Suprapubic skin (tissue), 4 donors: ENCODE results near the gene MINDY4. TPM values are rescaled to one million over a fixed set of nuclear protein-coding genes. Genes with fewer than 3 reads are reported as not detected.
A peak's percentile ranks its signal among the peaks of the same experiment; 100 is the strongest.

ENCODE experiments used
- DNase-seq, 2 donors: peaks; one replicate each; pipeline ENCODE4 v3.0.0-alpha.2; 2019; ENCODE audit warnings: low spot score in 2 of 2
- H3K27ac ChIP-seq: fragments of 200-600 bp; sonication (generic); one replicate; pipeline ENCODE4 v1.5.1; 2019
- H3K27me3 ChIP-seq: fragments of 200-600 bp; sonication (generic); one replicate; pipeline ENCODE4 v1.5.1; 2019
- H3K36me3 ChIP-seq: fragments of 200-600 bp; sonication (generic); one replicate; pipeline ENCODE4 v1.5.1; 2019
- H3K4me1 ChIP-seq: fragments of 200-600 bp; sonication (generic); one replicate; pipeline ENCODE4 v1.5.1; 2019
- H3K4me3 ChIP-seq: fragments of 200-600 bp; sonication (generic); one replicate; pipeline ENCODE4 v1.5.1; 2019; ENCODE audit warnings: mild to moderate bottlenecking
- H3K9me3 ChIP-seq: fragments of 200-600 bp; sonication (generic); one replicate; pipeline ENCODE4 v1.5.1; 2019
- EP300 ChIP-seq: sonication (generic); formaldehyde crosslinking; IDR thresholded peaks from one replicate; pipeline ENCODE4 v1.6.1; 2017; ENCODE audit warnings: antibody characterized with exemption
- POLR2A ChIP-seq, 2 donors: fragments of 450-650 bp; IDR thresholded peaks; one replicate each; pipeline ENCODE4 v1.6.1; 2017; ENCODE audit warnings: antibody characterized with exemption in 2 of 2, mild to moderate bottlenecking in 2 of 2, moderate library complexity in 2 of 2
- POLR2AphosphoS5 ChIP-seq, 3 donors: sonication (generic); formaldehyde crosslinking; IDR thresholded peaks; one replicate each; pipeline ENCODE4 v1.6.1; 2017; ENCODE audit warnings: antibody characterized with exemption in 3 of 3
- WGBS: methylation state at CpG from one replicate; pipeline ENCODE4 v1.1.5; 2018; 5-methylcytosine and 5-hydroxymethylcytosine counted together
- total RNA-seq, 4 donors: library from RNA; depleted of rRNA; stranded (reverse); fragments of >200 nt; gene quantifications; one replicate each; pipeline ENCODE4 v1.1.0, GENCODE V29; 2016
- TF ChIP-seq, protein P1 (sequence below), 2 donors: fragments of 200-600 bp in 1 of 2; fragments of 450-650 bp in 1 of 2; sonication (generic) in 1 of 2; IDR thresholded peaks; one replicate each; pipeline ENCODE4 v1.5.1; 2016 to 2019; ENCODE audit warnings: antibody characterized with exemption in 2 of 2, mild to moderate bottlenecking in 1 of 2, moderate library complexity in 1 of 2

MINDY4 gene
- total RNA-seq, 4 donors from 2014 or later, result 4.6 to 10.5 (median 6.1) TPM

DNA sequence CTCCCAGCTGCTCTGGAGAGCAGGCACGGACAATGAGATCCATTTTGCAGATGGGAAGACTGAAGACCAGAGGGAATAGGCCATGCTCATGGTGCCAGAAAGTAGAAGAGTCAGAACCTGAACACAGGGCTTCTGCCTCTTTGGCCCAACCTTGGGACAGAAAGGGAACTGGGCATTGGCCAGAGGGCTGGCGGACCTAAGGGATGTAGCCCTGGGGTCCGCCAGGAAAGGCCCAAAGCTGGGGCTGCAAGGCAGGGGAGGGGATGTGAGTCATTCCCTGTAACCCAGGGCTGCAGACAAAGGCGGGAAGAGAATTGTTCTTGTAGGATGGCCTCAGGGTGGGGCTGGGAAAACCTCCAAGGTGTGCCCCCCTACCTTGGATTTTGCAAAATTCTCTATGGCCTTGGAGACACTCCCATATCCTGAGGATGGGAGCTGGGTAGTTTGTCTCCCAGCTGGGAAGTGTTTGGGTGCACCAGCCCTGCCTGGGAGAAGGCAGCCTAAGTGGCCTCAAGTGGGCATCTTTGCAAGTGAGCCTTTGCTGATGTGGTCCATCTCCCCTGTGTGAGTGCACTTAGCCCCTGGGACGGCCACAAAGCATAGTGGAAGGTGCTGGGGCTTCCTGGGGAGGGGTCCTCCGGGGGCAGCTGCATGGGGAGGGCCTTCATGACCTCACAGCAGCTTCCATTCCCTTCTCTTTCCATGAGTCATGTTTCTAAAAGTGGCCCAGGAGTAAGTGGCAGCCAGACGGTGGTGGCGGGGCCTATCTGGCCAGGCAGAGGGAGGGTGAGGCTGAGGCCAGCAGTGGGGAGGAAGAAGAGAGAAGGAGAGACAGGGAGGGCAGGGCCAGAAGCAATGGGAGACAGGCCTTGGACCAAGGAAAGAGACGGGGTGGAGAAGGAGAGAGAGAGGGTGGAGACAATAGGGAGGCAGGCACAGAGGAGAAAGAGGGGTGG, 149.6 kb downstream of the MINDY4 start:
- peak overlapping the region; percentile 30 for H3K27ac ChIP-seq
- DNase-seq, result peak; percentile 53 to 70
- WGBS, result 57% methylated on average over 9 of the region's 9 CpGs
- H3K4me3 ChIP-seq, result peak overlapping the region; percentile 3
- no peak for TF ChIP-seq EP300
- TF ChIP-seq, protein P1, sequence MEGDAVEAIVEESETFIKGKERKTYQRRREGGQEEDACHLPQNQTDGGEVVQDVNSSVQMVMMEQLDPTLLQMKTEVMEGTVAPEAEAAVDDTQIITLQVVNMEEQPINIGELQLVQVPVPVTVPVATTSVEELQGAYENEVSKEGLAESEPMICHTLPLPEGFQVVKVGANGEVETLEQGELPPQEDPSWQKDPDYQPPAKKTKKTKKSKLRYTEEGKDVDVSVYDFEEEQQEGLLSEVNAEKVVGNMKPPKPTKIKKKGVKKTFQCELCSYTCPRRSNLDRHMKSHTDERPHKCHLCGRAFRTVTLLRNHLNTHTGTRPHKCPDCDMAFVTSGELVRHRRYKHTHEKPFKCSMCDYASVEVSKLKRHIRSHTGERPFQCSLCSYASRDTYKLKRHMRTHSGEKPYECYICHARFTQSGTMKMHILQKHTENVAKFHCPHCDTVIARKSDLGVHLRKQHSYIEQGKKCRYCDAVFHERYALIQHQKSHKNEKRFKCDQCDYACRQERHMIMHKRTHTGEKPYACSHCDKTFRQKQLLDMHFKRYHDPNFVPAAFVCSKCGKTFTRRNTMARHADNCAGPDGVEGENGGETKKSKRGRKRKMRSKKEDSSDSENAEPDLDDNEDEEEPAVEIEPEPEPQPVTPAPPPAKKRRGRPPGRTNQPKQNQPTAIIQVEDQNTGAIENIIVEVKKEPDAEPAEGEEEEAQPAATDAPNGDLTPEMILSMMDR (IDR thresholded peaks at IDR 0.05), result no peak
- TF ChIP-seq POLR2AphosphoS5 (IDR thresholded peaks at IDR 0.05), result no peak
- TF ChIP-seq POLR2A (IDR thresholded peaks at IDR 0.05), result no peak
- no peaks in the 10 kb centered on the region for H3K27me3 ChIP-seq
- H3K36me3 ChIP-seq, result peaks cover 10% of the 10 kb centered on the region
- H3K9me3 ChIP-seq, result no peaks in the 10 kb centered on the region
- peaks cover 15% of the 10 kb centered on the region for H3K4me1 ChIP-seq

DNA sequence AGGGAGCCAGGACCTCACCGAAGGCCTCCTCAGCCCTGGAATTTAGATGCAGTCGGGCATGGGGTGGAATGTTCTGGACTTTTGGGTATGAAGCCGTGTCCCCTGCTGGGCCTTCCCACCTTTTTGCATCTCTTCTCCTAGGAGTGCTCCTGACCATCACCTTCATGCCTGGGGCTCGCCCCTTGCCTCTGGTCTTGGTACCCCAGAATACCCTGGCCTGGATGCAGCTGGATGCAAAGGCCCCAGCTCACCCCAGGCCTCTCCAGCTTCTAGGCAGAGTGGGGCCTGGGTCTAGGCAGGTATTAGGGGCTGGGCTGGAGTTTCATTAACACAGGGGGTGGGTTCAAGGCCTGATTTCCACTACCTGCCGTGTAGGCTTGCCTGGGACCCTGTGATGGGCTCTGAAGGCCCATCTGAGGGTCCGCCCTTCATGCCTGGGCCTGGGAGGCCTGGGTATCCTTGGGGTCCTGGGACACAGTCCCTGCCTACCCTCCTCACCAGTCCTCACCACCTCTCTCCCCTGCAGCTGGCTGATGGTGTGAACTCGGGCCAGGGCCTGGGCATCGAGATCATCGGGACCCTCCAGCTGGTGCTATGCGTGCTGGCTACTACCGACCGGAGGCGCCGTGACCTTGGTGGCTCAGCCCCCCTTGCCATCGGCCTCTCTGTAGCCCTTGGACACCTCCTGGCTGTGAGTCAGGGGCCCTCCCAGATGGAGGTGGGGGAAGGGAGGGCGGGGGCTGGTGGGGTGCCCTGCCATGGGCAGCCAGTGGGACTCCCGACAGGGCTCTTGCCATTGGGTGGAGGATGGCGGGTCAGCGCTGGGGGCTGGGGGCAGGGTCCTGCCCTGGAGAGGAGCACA, 150.6 kb downstream of the MINDY4 start:
- TF ChIP-seq POLR2A (IDR thresholded peaks at IDR 0.05) (no peak), EP300 (no peak), POLR2AphosphoS5 (IDR thresholded peaks at IDR 0.05) (no peak)
- TF ChIP-seq, protein P1 (IDR thresholded peaks at IDR 0.05), result no peak
- Histone ChIP-seq H3K9me3 (no peaks in the 10 kb centered on the region), H3K36me3 (peaks cover 10% of the 10 kb centered on the region), H3K4me3 (no peak overlapping the region), H3K4me1 (peaks cover 15% of the 10 kb centered on the region), H3K27ac (peak overlapping the region; percentile 30), H3K27me3 (no peaks in the 10 kb centered on the region)
- WGBS, result 87% methylated on average over 9 of the region's 19 CpGs
- DNase-seq, result peak; percentile 46 to 79

DNA sequence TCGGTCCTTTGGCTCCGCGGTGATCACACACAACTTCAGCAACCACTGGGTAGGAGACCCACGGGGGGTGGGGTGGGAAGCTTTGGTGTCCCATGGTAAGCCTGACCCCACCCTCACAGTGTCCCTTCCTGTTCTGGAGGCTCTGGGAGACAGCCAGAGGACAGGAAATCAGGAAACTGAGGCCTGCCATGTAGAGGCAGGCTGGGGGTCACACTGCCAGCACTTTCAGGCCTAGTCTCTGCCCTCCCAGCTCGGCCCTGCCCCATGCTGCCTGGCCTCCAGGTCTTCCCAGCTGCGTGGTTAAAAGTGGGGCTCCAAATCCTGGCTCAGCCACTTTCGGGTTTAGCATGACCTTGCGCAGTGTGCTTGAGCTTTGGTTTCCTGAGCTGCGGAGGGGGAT, 151.4 kb downstream of the MINDY4 start:
- no peaks in the 10 kb centered on the region for H3K27me3 ChIP-seq
- DNase-seq, result peak; percentile 39 to 70
- no peak overlapping the region for H3K27ac ChIP-seq
- WGBS, result 94% methylated on average over 7 of the region's 9 CpGs
- no peaks in the 10 kb centered on the region for H3K9me3 ChIP-seq
- TF ChIP-seq EP300 (no peak), POLR2A (IDR thresholded peaks at IDR 0.05) (no peak), POLR2AphosphoS5 (IDR thresholded peaks at IDR 0.05) (no peak)
- TF ChIP-seq, protein P1 (IDR thresholded peaks at IDR 0.05), result no peak
- H3K36me3 ChIP-seq, result peaks cover 10% of the 10 kb centered on the region
- H3K4me1 ChIP-seq, result peaks cover 15% of the 10 kb centered on the region
- no peak overlapping the region for H3K4me3 ChIP-seq

DNA sequence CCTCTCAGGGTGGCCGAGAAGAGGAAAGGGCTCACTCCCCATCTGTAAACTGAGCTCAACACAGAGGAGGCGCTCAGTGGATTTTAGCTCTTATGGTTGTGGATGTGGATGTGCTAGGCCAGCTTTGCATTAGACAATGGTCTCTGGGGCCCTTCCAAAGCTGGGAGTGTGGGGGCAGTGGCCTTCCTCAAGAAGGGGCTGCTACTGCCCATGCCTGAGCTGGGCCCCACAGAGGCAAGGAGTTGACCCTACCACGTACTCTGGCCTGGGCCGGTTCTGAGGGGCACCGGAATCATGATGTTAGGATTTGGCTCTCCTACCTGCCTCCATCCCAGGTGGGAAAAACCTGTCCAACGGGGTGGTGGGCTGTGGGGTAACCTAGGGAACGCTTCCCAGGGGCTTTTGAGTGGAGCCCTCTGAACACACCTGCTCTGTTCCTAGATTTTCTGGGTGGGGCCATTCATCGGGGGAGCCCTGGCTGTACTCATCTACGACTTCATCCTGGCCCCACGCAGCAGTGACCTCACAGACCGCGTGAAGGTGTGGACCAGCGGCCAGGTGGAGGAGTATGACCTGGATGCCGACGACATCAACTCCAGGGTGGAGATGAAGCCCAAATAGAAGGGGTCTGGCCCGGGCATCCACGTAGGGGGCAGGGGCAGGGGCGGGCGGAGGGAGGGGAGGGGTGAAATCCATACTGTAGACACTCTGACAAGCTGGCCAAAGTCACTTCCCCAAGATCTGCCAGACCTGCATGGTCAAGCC, 152.0 kb downstream of the MINDY4 start:
- Histone ChIP-seq H3K4me3 (no peak overlapping the region), H3K36me3 (peaks cover 10% of the 10 kb centered on the region), H3K27ac (no peak overlapping the region), H3K9me3 (no peaks in the 10 kb centered on the region), H3K4me1 (peaks cover 14% of the 10 kb centered on the region), H3K27me3 (no peaks in the 10 kb centered on the region)
- peak; percentile 49 to 72 for DNase-seq
- WGBS, result 91% methylated on average over 14 of the region's 19 CpGs
- no peak for TF ChIP-seq POLR2A (IDR thresholded peaks at IDR 0.05)

DNA sequence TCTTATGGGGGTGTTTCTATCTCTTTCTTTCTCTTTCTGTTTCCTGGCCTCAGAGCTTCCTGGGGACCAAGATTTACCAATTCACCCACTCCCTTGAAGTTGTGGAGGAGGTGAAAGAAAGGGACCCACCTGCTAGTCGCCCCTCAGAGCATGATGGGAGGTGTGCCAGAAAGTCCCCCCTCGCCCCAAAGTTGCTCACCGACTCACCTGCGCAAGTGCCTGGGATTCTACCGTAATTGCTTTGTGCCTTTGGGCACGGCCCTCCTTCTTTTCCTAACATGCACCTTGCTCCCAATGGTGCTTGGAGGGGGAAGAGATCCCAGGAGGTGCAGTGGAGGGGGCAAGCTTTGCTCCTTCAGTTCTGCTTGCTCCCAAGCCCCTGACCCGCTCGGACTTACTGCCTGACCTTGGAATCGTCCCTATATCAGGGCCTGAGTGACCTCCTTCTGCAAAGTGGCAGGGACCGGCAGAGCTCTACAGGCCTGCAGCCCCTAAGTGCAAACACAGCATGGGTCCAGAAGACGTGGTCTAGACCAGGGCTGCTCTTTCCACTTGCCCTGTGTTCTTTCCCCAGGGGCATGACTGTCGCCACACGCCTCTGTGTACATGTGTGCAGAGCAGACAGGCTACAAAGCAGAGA, 152.7 kb downstream of the MINDY4 start:
- peak; percentile 39 to 56 for DNase-seq
- peaks cover 11% of the 10 kb centered on the region for H3K4me1 ChIP-seq
- no peak overlapping the region for H3K4me3 ChIP-seq
- no peak overlapping the region for H3K27ac ChIP-seq
- 93% methylated on average over 6 of the region's 13 CpGs for WGBS
- H3K36me3 ChIP-seq, result peaks cover 10% of the 10 kb centered on the region
- no peaks in the 10 kb centered on the region for H3K27me3 ChIP-seq
- TF ChIP-seq, protein P1 (IDR thresholded peaks at IDR 0.05), result no peak
- TF ChIP-seq POLR2AphosphoS5 (IDR thresholded peaks at IDR 0.05) (no peak), EP300 (no peak), POLR2A (IDR thresholded peaks at IDR 0.05) (no peak)
- H3K9me3 ChIP-seq, result no peaks in the 10 kb centered on the region
